ENCODE results near the gene BCL2L11.

Gene BCL2L11

GRCh38 chr2:111106706-111107105 is 14.0 kb upstream of the BCL2L11 start:
- no peak for DNase-seq (ENCODE audit: low spot score)
- no peak for TF ChIP-seq CTCF (IDR thresholded peaks at IDR 0.05; ENCODE audit: borderline replicate concordance, control extremely low read depth, extremely low read depth, insufficient read depth, missing control alignments)
- in situ Hi-C loops (cut with MboI; ENCODE audit: low sequenced_read_pairs, unreplicated experiment), result no loop called here

GRCh38 chr2:111108745-111109271 is 11.9 kb upstream of the BCL2L11 start:
- DNase-seq (ENCODE audit: low spot score), result no peak
- no peak for TF ChIP-seq CTCF (IDR thresholded peaks at IDR 0.05; ENCODE audit: borderline replicate concordance, control extremely low read depth, extremely low read depth, insufficient read depth, missing control alignments)
- in situ Hi-C loops (cut with MboI; ENCODE audit: low sequenced_read_pairs, unreplicated experiment), result no loop called here

GRCh38 chr2:111111101-111111755 is 9.5 kb upstream of the BCL2L11 start:
- in situ Hi-C loops (cut with MboI; ENCODE audit: low sequenced_read_pairs, unreplicated experiment), result no loop called here

GRCh38 chr2:111113838-111114237 is 6.9 kb upstream of the BCL2L11 start:
- DNase-seq (ENCODE audit: low spot score), result no peak
- in situ Hi-C loops (cut with MboI; ENCODE audit: low sequenced_read_pairs, unreplicated experiment), result no loop called here
- no peak for TF ChIP-seq CTCF (IDR thresholded peaks at IDR 0.05; ENCODE audit: borderline replicate concordance, control extremely low read depth, extremely low read depth, insufficient read depth, missing control alignments)

More at GRCh38 chr2:111111101-111111755, 9.5 kb upstream of the BCL2L11 start:
- no peak for DNase-seq (ENCODE audit: low spot score)
- TF ChIP-seq CTCF (IDR thresholded peaks at IDR 0.05; ENCODE audit: borderline replicate concordance, control extremely low read depth, extremely low read depth, insufficient read depth, missing control alignments), result no peak

- TF ChIP-seq CTCF (IDR thresholded peaks at IDR 0.05; ENCODE audit: borderline replicate concordance, control extremely low read depth, extremely low read depth, insufficient read depth, missing control alignments), result no peak
- in situ Hi-C loops (cut with MboI; ENCODE audit: low sequenced_read_pairs, unreplicated experiment), result no loop called here
- DNase-seq (ENCODE audit: low spot score), result peak; percentile 54
Measured at GRCh38 chr2:111116011-111116746, 4.5 kb upstream of the BCL2L11 start.

- peak; percentile 60 for TF ChIP-seq CTCF (IDR thresholded peaks at IDR 0.05; ENCODE audit: borderline replicate concordance, control extremely low read depth, extremely low read depth, insufficient read depth, missing control alignments)
- DNase-seq (ENCODE audit: low spot score), result peak; percentile 75
- in situ Hi-C loops (cut with MboI; ENCODE audit: low sequenced_read_pairs, unreplicated experiment), result no loop called here
Measured at GRCh38 chr2:111116843-111117597, 3.7 kb upstream of the BCL2L11 start.

All from GM13976 (cell line).